ENCODE results near the gene LCT.
A peak's percentile ranks its signal among the peaks of the same experiment; 100 is the strongest.
"Not testable (repeated sequence)": the region's sequence is repeated elsewhere in the genome, so short reads cannot be mapped to it uniquely, and the experiment has no call there.

Gene LCT

DNA sequence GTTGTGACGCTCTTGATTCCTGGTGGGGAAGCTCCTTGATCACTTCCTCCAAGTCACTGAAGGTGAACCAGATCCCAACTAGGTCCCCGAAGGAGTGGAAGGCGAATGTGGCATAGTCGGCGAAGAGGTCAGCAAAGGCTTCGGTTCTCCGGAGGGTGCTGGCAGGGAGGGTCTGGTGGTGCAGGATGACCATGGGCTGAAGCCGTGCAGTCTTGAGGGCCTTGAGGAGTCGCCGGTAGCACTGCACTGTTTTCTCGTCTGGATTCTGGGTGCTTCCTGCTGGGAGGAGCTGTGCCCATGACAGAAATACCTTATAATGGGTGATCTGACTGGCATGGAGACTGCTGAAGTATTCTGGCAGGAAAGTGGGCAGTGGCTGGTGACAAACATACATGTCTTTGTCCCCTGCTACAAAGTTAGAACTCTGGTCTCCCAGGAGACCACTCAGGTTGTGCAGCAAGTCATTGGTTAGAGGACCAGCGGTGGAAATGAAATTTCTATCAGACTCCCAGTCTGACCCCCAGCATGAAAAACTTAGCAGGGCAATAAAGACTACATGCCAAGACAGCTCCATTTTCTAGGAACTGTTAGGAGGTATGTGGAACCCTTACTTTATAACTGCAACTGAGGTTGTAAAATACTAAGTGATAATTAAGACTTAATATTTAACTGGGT lies at the start of gene LCT:
Gene LCT, minus strand, starts transcription at position 589 of the 675 bp plus-strand sequence. Its CDS starts 15 bp downstream, at position 574.
- no peak for DNase-seq (ENCODE audit: low read depth, low spot score)

DNA sequence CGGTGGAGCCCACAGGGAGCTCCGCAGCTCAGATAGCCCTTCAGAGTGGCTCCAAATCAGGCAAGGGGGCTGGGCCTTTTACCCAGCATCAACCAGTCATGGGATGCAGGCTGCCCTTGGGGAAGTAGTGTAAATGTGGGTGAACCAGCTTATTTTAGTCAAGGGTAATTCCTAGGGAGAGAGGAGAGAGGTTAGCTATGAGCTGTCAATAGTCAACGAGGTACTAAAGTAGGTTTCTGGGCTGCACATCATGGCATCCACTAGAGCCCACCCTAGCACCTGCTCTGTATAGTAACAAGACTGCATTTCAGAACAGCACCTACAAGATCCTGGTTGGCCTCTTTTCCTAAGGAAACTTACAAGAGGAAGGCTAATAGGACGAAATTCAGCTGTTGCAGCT lies 48.7 kb upstream of the LCT start:
- no peak for DNase-seq (ENCODE audit: low read depth, low spot score)

DNA sequence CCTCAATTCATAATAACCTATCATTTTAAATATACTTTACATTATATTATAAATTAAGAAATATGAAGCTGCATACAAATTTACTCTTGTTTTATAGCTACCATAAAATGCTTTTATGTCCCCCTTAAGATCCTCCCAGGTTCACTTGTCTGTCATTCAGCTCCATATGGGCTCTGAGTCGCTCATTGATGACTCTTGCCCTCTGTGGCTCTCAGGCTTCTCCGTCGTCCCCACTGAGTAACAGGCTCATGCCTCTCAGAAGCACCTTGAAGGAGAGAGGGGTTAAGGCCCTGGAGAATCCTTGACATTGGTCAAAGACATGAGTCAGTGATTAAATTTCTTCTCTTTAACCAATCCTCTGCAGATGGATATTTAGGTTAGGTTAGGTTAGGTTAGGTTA lies 45.4 kb upstream of the LCT start:
- DNase-seq (ENCODE audit: low read depth, low spot score): no peak

DNA sequence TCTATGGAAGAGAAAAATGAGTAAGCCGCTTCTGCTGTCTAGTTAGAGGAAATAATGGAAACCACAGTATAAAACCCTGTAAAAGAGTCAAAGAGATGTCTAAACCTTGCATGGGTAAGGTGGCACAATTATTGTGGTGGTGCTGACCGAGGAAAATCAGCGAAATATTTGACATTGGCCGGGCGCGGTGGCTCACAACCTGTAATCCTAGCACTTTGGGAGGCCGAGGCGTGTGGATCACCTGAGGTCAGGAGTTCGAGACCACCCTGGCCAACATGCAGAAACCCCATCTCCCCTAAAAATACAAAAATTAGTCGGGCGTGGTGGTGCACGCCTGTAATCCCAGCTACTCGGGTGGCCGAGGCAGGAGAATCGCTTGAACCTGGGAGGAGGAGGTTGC lies 39.8 kb upstream of the LCT start:
- not testable (repeated sequence) for DNase-seq (ENCODE audit: low read depth, low spot score)

DNA sequence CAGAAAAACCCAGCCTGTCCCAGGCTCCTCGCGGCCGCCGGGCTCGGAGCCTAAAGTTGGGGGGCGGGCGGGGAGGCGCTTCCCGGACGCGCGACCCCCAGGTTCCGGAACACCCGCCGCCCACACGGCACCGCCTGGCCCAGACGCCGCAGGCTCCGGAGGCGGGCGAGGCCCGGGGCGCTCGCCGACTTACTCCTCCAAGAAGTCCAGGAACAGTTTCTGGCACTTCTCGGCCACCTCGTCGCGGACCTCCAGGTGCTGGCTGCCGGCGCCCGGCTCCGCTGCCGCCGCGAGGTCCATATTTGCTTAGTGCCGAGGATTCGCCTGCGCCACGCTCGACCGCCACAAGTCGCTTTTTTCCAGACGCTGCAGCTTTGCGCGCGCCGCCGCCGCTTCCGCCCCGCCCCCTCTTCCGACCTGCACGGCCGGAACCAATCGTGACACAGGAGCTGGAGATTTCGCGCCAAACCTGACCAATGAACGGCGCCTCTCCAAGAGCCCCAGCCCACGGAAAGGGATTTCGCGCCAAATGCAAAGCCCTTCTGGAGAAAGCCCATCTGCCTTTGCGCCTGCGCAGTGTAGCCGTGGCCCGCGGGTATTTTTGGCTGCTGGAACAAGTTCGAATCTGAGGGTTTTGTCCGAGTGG lies 39.2 kb upstream of the LCT start, which contains the start of gene MCM6:
Gene MCM6, minus strand, starts transcription at position 378 of the 646 bp plus-strand sequence. Its CDS starts 78 bp downstream, at position 300.
- DNase-seq (ENCODE audit: low read depth, low spot score): peak; percentile 99

DNA sequence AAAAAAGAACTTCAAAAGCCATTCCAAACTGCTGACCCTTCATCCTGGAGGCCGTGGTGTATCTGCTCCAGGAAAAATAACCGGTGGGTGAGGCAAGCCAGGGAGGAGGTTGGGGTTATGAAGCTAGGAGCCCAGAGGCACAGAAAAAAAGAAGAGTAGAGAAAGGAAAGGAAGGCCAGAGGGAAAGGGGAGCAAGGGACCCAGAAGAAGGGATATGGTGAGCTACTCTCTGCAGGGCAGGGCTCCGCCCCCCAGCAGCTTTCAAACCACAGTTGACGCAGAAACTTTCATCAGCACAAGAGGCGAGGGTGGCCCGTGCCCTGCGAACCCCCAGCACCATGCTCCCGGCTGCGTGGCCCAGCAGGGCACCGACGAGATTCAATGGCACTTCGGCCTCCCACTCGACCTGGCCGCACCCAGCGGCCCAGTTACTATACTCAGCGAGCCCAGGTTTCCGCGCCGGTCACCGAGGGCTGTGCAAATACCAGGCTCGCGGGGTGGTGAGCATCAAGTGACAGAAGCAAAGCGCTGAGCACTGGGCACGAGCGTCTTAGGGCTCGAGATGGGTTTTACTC lies 38.6 kb upstream of the LCT start:
- peak; percentile 73 for DNase-seq (ENCODE audit: low read depth, low spot score)

DNA sequence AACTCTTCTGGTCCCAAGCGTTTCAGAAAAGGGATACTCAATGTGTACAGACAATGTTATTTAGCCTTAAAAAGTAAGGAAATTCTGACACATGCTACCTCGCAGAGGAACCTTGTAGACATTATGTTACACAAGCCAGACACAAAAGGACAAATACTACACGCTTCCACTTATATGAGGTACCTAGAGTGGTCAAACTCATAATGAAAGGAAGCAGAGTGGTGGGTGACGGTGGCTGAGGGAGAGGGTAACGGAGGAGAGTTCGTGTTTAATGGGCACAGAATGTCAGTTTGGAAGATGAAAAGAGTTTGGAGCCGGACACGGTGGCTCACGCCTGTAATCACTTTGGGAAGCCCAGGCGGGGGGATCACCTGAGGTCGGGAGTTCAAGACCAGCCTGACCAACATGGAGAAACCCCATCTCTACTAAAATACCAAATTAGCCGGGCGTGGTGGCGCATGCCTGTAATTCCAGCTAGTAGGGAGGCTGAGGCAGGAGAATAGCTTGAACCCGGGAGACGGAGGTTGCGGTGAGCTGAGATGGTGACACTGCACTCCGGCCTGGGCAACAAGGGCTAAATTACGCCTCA lies 37.9 kb upstream of the LCT start:
- no peak for DNase-seq (ENCODE audit: low read depth, low spot score)

DNA sequence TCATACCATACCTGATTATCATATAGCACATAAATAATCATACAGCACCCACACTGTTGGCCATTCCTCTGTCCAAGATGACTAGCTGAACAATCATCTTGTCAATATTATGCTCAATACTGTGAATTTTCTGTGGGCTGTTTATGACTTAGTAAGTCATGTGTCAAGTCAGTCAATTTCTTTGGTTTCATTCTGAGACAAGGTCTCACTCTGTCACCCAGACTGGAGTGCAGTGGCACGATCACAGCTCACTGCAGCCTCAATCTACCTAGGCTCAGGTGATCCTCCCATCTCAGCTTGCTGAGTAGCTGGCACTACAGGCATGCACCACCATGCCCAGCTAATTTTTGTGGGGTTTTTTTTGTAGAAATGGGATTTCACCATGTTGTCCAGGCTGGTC lies 33.6 kb upstream of the LCT start:
- DNase-seq (ENCODE audit: low read depth, low spot score): no peak

DNA sequence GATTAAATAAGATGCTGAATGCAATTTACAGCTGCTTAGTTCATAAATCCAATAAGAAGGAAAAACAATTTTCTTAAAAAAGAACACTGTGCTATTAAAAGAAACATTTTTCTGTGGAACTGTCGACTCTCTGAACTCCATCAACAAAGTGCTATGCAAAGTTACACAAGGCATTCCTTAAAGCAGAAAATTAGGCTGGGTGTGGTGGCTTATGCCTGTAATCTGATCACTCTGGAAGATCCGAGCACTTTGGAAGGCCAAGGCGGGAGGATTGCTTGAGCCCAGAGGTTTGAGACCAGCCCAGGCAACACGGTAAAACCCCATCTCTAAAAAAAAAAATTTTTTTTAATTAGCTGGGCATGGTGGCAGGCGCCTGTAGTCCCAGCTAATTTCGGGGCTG lies 26.2 kb upstream of the LCT start:
- no peak for DNase-seq (ENCODE audit: low read depth, low spot score)

DNA sequence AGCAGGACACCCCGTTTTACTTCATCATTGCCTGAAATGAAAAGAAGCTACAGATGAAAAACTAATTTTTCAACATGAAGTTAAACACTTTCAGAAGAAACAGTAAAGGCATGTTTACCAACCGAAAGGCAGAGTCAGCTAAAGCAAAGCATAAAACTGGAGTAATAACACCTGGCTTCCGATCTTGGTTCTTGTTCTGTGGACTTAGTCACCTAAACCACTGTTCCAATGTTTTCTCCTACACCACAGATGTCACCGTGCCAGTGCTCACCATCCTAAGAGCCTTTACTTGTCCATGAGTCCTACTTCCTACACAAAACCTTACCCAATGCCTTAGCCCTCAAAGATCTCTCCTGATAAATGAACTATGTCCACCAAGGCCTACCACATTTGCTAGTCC lies 25.7 kb upstream of the LCT start:
- no peak for DNase-seq (ENCODE audit: low read depth, low spot score)

DNA sequence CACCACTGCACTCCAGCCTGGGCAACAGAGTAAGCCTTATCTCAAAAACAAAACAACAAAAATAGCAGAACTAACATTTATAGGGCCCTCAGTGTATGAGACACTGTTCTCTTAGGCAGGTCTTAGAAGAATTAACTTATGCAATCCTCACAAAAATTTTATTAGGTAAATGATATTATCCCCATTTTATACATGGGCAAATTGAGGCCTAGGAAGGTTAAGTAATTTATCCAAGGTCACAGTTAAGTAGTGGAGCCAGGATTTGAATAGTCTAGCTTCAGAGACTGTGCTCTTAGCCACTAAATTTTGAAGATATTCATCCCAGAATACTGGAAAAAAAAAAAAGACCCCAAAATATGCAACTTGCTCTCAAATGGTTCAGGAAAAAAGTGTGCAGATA lies 16.4 kb upstream of the LCT start:
- no peak for DNase-seq (ENCODE audit: low read depth, low spot score)

DNA sequence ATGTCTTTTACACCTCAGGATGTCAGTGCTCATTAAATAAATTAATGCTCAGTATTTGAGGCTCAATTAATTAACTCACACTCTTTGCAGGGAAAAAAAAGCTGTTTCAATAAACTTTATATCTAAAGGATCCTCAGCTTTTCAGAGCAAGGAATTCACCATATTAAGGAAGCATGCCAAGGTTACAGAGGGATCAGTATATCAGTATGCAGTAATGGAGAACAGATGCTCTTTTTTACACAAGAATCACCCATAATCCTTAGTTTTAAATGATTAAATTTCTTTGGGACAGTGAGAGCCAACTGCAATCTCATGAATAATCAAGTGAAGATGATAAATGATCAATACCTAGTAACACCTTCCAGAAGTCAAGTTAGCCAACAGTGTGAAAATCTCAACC lies 14.9 kb upstream of the LCT start:
- DNase-seq (ENCODE audit: low read depth, low spot score): no peak

DNA sequence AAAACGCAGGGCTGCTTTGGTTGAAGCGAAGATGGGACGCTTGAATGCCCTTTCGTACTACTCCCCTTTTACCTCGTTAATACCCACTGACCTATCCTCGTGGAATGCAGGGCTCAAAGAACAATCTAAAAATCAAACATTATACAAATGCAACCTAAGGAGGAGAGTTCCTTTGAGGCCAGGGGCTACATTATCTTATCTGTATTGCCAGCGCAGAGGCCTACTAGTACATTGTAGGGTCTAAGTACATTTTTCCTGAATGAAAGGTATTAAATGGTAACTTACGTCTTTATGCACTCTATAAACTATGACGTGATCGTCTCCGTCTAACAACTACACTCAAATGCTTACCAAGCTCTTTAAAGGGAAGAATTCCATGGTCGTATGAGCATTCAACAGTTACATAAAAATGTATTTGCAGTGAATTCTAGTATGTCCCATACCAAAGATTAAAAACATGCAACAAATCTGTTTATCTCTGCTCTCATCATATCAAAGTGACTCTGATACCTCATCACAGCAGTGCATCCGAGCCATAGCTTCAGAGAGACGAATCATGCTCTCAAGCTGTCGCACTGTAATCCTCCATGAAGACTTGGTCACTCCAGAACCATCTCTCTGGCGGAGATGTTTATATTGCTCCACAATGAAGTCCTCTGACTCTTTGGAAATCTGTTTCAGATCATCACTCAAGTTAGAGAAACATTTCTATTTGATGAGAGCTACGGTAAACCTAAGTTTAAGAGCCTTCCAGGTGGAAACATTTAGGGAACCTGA lies 14.1 kb upstream of the LCT start:
- no peak for DNase-seq (ENCODE audit: low read depth, low spot score)

DNA sequence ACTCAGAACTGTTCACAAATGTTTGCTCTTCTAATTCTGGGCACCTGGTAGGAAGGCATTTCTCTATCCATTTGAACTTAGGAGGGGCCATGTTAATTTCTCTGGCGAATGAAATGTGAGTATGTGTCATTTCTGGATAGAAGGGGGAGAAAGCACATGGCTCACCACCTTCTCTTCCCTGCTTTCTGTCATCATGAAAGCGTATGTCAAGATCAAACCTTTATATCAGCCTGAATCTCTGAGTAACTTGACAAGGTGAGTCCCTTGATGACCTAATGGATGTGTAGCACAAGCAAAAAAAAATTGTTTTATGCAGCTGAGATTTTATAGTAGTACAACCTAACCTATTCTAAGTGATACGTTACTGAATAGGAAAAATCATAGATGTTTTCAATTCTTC lies 12.1 kb upstream of the LCT start:
- DNase-seq (ENCODE audit: low read depth, low spot score): no peak

DNA sequence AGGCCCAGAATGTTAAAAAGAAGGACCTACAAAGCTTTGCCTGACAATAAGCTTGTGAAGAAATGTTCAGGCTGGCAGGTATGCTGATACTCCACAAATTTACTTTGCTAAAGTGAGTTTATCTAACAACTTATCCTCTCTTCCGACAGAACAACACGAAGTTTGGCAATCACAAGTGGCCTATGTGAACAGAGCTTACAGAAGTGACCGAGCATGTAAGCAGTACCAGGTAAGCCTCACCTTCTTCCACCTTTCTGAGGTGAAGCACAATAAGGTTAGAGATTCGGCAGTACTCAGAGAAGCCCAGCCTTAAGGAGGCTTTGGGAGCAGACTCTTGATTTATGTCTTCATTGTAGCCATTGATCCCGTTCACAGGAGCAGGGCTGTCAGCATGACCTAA lies 9.0 kb upstream of the LCT start:
- DNase-seq (ENCODE audit: low read depth, low spot score): no peak

DNA sequence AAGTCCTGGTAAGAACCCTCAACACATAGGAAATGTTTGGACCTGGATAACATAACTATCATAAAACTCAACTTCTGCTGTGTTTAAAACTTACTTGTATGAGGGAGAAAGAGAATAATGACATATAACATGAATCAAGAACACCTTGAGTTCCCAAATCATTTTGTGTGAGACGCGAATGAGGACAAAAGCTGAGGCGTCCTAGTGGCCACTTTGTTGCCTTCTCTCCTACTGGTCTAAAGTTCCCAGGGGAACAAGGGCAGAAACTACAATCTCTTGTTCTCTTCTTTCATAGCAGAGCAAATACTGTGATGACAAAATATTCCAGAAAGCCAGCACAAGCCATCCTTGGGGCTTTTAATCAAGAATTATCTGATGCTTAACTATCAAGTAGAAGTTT lies 8.3 kb upstream of the LCT start:
- no peak for DNase-seq (ENCODE audit: low read depth, low spot score)

DNA sequence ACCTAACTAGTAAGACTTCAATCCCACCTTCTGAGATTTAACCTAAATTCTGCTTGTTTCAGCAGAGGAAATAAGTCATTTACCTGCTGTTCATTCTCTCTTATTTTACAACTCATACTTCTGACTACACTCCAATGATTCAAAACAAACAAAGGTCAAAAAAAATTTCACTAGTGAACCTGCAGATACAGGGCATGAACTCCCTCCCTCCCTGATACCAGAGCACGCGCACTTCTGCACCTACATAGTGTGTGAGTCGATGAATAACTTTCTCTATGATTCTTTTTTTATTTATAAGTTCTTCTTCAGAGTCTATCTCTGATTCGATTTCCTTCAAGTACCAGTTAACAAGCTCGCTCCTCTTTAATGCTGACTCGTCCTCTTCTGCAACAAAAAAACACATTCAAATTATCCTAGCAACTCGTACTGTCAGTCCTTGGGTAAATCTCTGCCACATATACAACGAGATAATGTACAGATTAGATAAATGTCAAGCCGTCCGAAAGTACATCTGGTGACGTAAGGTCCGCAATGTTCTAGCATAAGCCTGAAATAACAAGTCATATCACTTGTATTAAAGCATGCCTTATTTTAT lies 7.4 kb upstream of the LCT start:
- DNase-seq (ENCODE audit: low read depth, low spot score): no peak

DNA sequence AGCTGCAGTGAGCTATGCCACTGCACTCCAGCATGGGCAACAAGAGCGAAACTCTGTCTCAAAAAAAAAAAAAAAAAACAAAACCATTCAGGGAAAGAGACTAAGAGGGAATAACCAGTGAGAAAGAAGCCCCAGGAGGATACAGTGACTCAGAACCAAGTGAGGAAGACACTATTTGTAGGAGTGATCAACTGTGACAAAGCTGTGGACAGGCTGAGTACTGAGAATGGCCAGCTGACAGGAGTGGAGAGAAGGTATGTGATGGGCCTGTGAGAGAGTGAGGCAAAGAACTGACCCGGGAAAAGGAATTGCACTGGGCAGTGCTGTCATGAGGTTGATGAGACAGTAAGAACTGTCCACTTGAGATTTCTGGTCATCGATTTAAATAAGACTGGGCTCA lies 6.7 kb upstream of the LCT start:
- no peak for DNase-seq (ENCODE audit: low read depth, low spot score)

DNA sequence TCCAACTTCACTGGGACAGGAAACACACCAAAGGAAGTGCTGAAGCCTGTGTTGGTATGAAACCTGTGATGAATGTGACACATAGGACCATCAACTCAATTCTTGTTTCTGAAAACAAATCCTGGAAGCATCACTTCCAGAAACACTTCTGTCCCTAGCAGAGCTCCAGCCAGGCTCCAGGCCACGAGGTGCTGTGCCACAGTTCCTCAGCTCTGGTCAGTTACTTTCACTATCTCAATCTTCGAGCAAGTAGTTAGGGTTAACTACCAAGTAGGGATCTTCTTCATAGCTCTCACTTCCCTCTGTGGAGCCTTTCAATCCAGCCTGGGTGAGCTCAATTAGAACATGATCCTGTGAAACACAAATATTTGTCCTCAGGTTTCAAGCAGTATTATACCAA lies 3.6 kb upstream of the LCT start:
- no peak for DNase-seq (ENCODE audit: low read depth, low spot score)

DNA sequence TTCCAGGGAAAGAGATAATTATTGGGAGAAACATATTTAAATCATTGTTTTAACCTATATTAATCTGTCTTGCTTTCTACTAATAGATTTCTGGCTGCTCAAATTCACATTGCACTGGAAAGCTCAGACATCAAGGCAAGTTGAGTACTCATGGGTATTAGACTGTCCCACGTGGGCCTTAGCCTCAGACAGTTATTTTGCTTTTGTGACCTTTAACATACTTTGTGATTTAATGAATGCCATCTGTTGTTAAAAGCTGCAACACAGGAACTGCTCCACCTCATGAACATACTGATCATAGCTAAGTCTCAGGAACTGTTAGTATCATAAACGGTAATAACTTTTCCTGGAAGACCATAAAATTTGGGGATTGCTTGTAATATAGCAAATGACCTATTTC lies 2.7 kb upstream of the LCT start:
- DNase-seq (ENCODE audit: low read depth, low spot score): peak; percentile 35

DNA sequence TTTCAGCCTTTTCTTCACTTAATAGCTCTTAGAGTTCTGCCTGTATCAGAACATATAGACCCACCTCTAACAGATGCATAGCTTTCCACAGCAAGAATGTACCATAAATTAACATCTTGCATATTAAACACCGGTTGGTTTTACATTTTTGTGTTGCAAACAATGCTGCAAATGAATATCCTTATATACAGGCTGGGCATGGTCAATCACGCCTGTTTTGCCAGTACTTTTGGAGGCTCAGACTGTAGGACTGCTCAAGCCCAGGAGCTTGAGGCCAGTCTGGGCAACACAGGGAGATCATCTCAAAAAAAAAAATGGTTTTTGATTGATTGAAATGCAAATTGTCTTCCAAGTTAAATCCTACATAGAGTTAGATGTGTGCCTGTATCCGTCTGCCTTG lies 1.5 kb upstream of the LCT start:
- no peak for DNase-seq (ENCODE audit: low read depth, low spot score)

DNA sequence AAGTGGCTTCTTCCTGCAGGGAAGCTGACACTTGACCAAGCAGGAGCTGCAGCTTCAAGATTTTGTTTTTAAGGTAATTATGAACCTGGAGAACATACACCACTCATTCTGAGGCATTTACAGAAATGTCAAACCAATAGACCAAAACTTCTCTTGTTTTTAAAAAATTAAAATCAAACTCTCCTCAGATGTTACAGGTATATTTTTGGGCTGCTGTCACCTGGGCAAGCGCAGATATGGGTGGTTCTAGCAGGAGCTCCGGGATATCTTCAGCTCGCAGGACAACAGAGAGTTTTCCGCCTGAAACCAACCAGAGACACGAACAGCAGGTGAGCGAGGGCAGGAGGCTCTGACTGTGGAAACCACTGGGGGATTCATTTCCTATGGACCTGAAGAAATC lies 4.1 kb downstream of the LCT start:
- no peak for DNase-seq (ENCODE audit: low read depth, low spot score)

Measured in astrocyte of the hippocampus (primary cell).